IMR-90 (cell line): ENCODE results near the gene ZNF446. TPM values are rescaled to one million over a fixed set of nuclear protein-coding genes. Genes with fewer than 3 reads are reported as not detected.

Source experiments
- ATAC-seq: fragments of 200-7000 bp; cut with Tn5 transposase; 2 replicates; pipeline ENCODE4 v1.9.1; 2020; ENCODE audit warnings: low read depth, mild to moderate bottlenecking, moderate library complexity
- BruUV-seq: library from RNA; stranded (reverse); fragments of 400-500 nt; replicated peaks from 2 replicates; lab custom pipeline; 2021; lab: Mats Ljungman, UMichigan
- CTCF ChIA-PET: fragments of 300-600 bp; formaldehyde crosslinking; extraction: SDS; loops from one replicate; lab custom pipeline; 2021; ENCODE audit warnings: antibody characterized with exemption; lab: Yijun Ruan, JAX
- POLR2A ChIA-PET: fragments of 300-600 bp; sonication (Branson Sonifier 250); formaldehyde crosslinking; loops from one replicate; lab custom pipeline; 2022; ENCODE audit warnings: antibody characterized with exemption; ENCODE audit not compliant: unreplicated experiment; lab: Charles Lee
- DNase-seq: peaks from one replicate; pipeline ENCODE4 v3.0.0; 2013
- H2AFZ ChIP-seq: replicated peaks from 2 replicates; pipeline ENCODE3; 2013; ENCODE audit warnings: low read length, mild to moderate bottlenecking; ENCODE audit not compliant: poor library complexity
- H2AK5ac ChIP-seq: 2 replicates; pipeline ENCODE4 v1.6.1; 2013; ENCODE audit warnings: low read depth, low read length, inconsistent platforms
- H2AK9ac ChIP-seq: replicated peaks from 2 replicates; pipeline ENCODE3; 2013; ENCODE audit warnings: mild to moderate bottlenecking, low read depth, low read length, moderate library complexity; ENCODE audit not compliant: poor library complexity
- H2BK120ac ChIP-seq: 2 replicates; pipeline ENCODE4 v1.6.1; 2013; ENCODE audit warnings: low read depth, low read length, inconsistent platforms
- H2BK15ac ChIP-seq: 3 replicates; pipeline ENCODE4 v1.6.1; 2013; ENCODE audit warnings: low read depth, low read length, inconsistent platforms
- H2BK20ac ChIP-seq: 2 replicates; pipeline ENCODE4 v1.6.1; 2013; ENCODE audit warnings: low read depth, mild to moderate bottlenecking, inconsistent platforms, low read length, moderate library complexity
- H2BK5ac ChIP-seq: 2 replicates; pipeline ENCODE4 v1.6.1; 2013; ENCODE audit warnings: mild to moderate bottlenecking, low read depth, low read length, inconsistent platforms; ENCODE audit not compliant: poor library complexity, severe bottlenecking
- H3K14ac ChIP-seq: replicated peaks from 2 replicates; pipeline ENCODE4 v1.6.1; 2013; ENCODE audit warnings: low read depth, low read length, inconsistent platforms
- H3K18ac ChIP-seq: 2 replicates; pipeline ENCODE4 v1.6.1; 2013; ENCODE audit warnings: low read depth, low read length, control low read depth
- H3K23ac ChIP-seq: 2 replicates; pipeline ENCODE4 v1.6.1; 2013; ENCODE audit warnings: low read depth, low read length, inconsistent platforms
- H3K27ac ChIP-seq: 2 replicates; pipeline ENCODE4 v1.5.1; 2013; ENCODE audit warnings: mild to moderate bottlenecking, control low read depth, low read length; ENCODE audit not compliant: insufficient read depth
- H3K27me3 ChIP-seq: 2 replicates; pipeline ENCODE4 v1.6.1; 2013; ENCODE audit warnings: low read length; ENCODE audit not compliant: control insufficient read depth, insufficient read depth
- H3K36me3 ChIP-seq: 2 replicates; pipeline ENCODE4 v1.6.1; 2013; ENCODE audit warnings: low read length, mixed read lengths; ENCODE audit not compliant: control insufficient read depth, insufficient read depth
- H3K4ac ChIP-seq: 2 replicates; pipeline ENCODE4 v1.6.1; 2013; ENCODE audit warnings: low read depth, low read length, inconsistent platforms
- H3K4me1 ChIP-seq: 2 replicates; pipeline ENCODE4 v1.6.1; 2013; ENCODE audit warnings: low read length, mixed read lengths; ENCODE audit not compliant: control insufficient read depth, insufficient read depth
- H3K4me2 ChIP-seq: 2 replicates; pipeline ENCODE4 v1.6.1; 2013; ENCODE audit warnings: low read depth, mild to moderate bottlenecking, control low read depth, low read length, moderate library complexity
- H3K4me3 ChIP-seq: 2 replicates; pipeline ENCODE4 v1.5.1; 2013; ENCODE audit warnings: low read depth, mild to moderate bottlenecking, control low read depth, low read length, moderate library complexity; ENCODE audit not compliant: insufficient read depth
- H3K56ac ChIP-seq: 2 replicates; pipeline ENCODE4 v1.6.1; 2013; ENCODE audit warnings: low read length, inconsistent platforms; ENCODE audit not compliant: insufficient read depth; ENCODE audit errors: extremely low read depth
- H3K79me1 ChIP-seq, 2 experiments: 2 replicates each; pipeline ENCODE4 v1.6.1; 2013; ENCODE audit warnings: low read length in 2 of 2, inconsistent platforms in 1 of 2, low read depth in 1 of 2
- H3K9ac ChIP-seq: 2 replicates; pipeline ENCODE4 v1.6.1; 2013; ENCODE audit warnings: low read depth, low read length, control low read depth
- H3K9me1 ChIP-seq: 2 replicates; pipeline ENCODE4 v1.6.1; 2013; ENCODE audit warnings: low read length, inconsistent platforms; ENCODE audit not compliant: insufficient read depth
- H3K9me3 ChIP-seq: 2 replicates; pipeline ENCODE4 v1.6.1; 2013; ENCODE audit warnings: low read length; ENCODE audit not compliant: control insufficient read depth, insufficient read depth
- H4K20me1 ChIP-seq: 2 replicates; pipeline ENCODE4 v1.6.1; 2013; ENCODE audit warnings: low read length, inconsistent platforms; ENCODE audit not compliant: insufficient read depth
- H4K5ac ChIP-seq: 2 replicates; pipeline ENCODE4 v1.6.1; 2013; ENCODE audit warnings: mild to moderate bottlenecking, low read depth, low read length, control low read depth
- H4K8ac ChIP-seq, 2 experiments: 2 replicates each; pipeline ENCODE4 v1.6.1; 2013; ENCODE audit warnings: low read depth in 2 of 2, low read length in 2 of 2, control low read depth in 1 of 2, inconsistent platforms in 1 of 2
- H4K91ac ChIP-seq: 2 replicates; pipeline ENCODE4 v1.6.1; 2013; ENCODE audit warnings: low read depth, low read length, inconsistent platforms; ENCODE audit not compliant: insufficient read depth
- CEBPB ChIP-seq: IDR thresholded peaks from 2 replicates; pipeline ENCODE4 v1.6.1; 2012; ENCODE audit warnings: low read depth, low read length, improper control_type of control experiment
- ELK1 ChIP-seq: fragments of 150-350 bp; IDR thresholded peaks from 2 replicates; pipeline ENCODE4 v1.6.1; 2016; ENCODE audit warnings: low read depth, mild to moderate bottlenecking, low read length, moderate library complexity, borderline replicate concordance
- FOS ChIP-seq: fragments of 150-350 bp; IDR thresholded peaks from 2 replicates; pipeline ENCODE4 v1.6.1; 2016; ENCODE audit warnings: low read depth, low read length
- POLR2A ChIP-seq: IDR thresholded peaks from 2 replicates; pipeline ENCODE4 v1.6.1; 2012; ENCODE audit warnings: mild to moderate bottlenecking, low read depth, low read length
- WGBS, 2 experiments: methylation state at CpG; one replicate each; pipeline versions ENCODE4 v1.1.5 to v1.1.7; 2013; ENCODE audit warnings: missing lambda C conversion rate in 2 of 2; ENCODE audit not compliant: insufficient read length in 1 of 2; ENCODE audit errors: extremely low coverage in 2 of 2; 5-methylcytosine and 5-hydroxymethylcytosine counted together
- dilution Hi-C: fragments of 300-500 bp; cut with HindIII; formaldehyde crosslinking; loops from one replicate; pipeline ENCODE4 v1.14.3; 2018; ENCODE audit warnings: low sequenced_read_pairs; ENCODE audit not compliant: unreplicated experiment
- in situ Hi-C: fragments of 300-500 bp; cut with MboI; formaldehyde crosslinking; loops from 3 replicates; pipeline ENCODE4 v1.14.3; 2019; ENCODE audit warnings: low sequenced_read_pairs, inconsistent platforms, mixed read lengths
- intact Hi-C: fragments of 100-400 bp; cut with micrococcal nuclease; formaldehyde crosslinking; loops from 2 replicates; pipeline ENCODE4 v1.10.0; 2022
- polyA plus RNA-seq, 3 experiments: library from polyadenylated mRNA; depleted of rRNA; stranded (reverse); fragments of >200 nt; gene quantifications; 2 replicates each; pipeline ENCODE4 v1.2.3, GENCODE V29; 2012; ENCODE audit warnings: low replicate concordance in 1 of 3
- total RNA-seq: library from RNA; depleted of rRNA; stranded (reverse); fragments of >200 nt; gene quantifications from 2 replicates; pipeline ENCODE4 v1.2.3, GENCODE V29; 2012

Gene ZNF446
- total and polyA plus RNA-seq, 2 of the 4 experiments (the other 2 are of a cell fraction) = 4.8 to 6.9 TPM

- Histone ChIP-seq H2BK20ac (no peak overlapping the region), H3K4me1 (peaks cover 6% of the 10 kb centered on the region), H2BK120ac (no peak overlapping the region), H4K91ac (peak overlapping the region; percentile 93), H3K9me3 (no peaks in the 10 kb centered on the region), H3K4me3 (peak overlapping the region; percentile 69), H4K8ac (peak overlapping the region; percentile 87 to 93; a peak in 3 of 4 replicates), H3K9ac (peak overlapping the region; percentile 96), H2BK5ac (peak overlapping the region; percentile 44), H3K4ac (peak overlapping the region; percentile 85), H3K79me1 (peaks cover 0 to 53% of the 10 kb centered on the region in 2 experiments; a peak in 3 of 4 replicates), H3K27me3 (no peaks in the 10 kb centered on the region), H3K4me2 (peak overlapping the region; percentile 94), H3K27ac (peak overlapping the region; percentile 93), H3K14ac (peak overlapping the region; percentile 80), H3K23ac (peak overlapping the region; percentile 68), H2AK5ac (peak overlapping the region; percentile 81), H4K20me1 (peaks cover 26% of the 10 kb centered on the region), H3K36me3 (peaks cover 16% of the 10 kb centered on the region), H4K5ac (peak overlapping the region; percentile 21), H2AK9ac (peak overlapping the region; percentile 98), H3K18ac (no peak overlapping the region), H2AFZ (peak overlapping the region; percentile 98), H3K56ac (peak overlapping the region; percentile 80), H3K9me1 (peaks cover 11% of the 10 kb centered on the region), H2BK15ac (no peak overlapping the region)
- no peak for TF ChIP-seq CEBPB
- TF ChIP-seq POLR2A = no peak
- TF ChIP-seq FOS = no peak
- TF ChIP-seq ELK1 = no peak
- 5% methylated on average over 14 of the region's 22 CpGs; no CpG with 5 or more reads in 1 of the 2 experiments for WGBS, 2 experiments
- no peak for DNase-seq
- in situ Hi-C loops = no loop called here
- dilution Hi-C loops = no loop called here
- ChIA-PET CTCF (interaction anchor here (0.6 to 1.1 kb wide), 2 partner anchors 13 to 25 kb away, joined by 4 to 6 read pairs; partner anchors contain the start of gene TRIM28), POLR2A (interaction anchor here (1.5 kb wide), 1 partner anchor 25 kb away, joined by 6 read pairs; the partner anchor contains the start of gene TRIM28)
- BruUV-seq = no TSS peak
- no peak for ATAC-seq
- intact Hi-C loops = loop anchor here (1.0 to 5.0 kb wide), 3 partner anchors 19 to 211 kb away; partner anchors contain the start of genes ERVK3-1 and MZF1
Observed at GRCh38 chr19:58518256-58519086, 42.3 kb downstream of the ZNF446 start.
